OCI-LY1 (cell line): ENCODE measurements around the gene AIFM3.

ENCODE experiments used
- EZH2 ChIP-seq: fragments of 200-600 bp; sonication (generic), shearing (Covaris generic); IDR thresholded peaks from 2 replicates; pipeline ENCODE4 v1.8.0; 2017; ENCODE audit warnings: borderline replicate concordance, mixed run types, mild to moderate bottlenecking, antibody characterized with exemption, low read length, moderate library complexity, mixed read lengths
- TF ChIP-seq, protein P1 (sequence below): fragments of 200-600 bp; sonication (generic), shearing (Covaris generic); IDR thresholded peaks from 2 replicates; pipeline ENCODE4 v1.5.1; 2017; ENCODE audit warnings: mild to moderate bottlenecking, antibody characterized with exemption, low read length, moderate library complexity, mixed read lengths

DNA sequence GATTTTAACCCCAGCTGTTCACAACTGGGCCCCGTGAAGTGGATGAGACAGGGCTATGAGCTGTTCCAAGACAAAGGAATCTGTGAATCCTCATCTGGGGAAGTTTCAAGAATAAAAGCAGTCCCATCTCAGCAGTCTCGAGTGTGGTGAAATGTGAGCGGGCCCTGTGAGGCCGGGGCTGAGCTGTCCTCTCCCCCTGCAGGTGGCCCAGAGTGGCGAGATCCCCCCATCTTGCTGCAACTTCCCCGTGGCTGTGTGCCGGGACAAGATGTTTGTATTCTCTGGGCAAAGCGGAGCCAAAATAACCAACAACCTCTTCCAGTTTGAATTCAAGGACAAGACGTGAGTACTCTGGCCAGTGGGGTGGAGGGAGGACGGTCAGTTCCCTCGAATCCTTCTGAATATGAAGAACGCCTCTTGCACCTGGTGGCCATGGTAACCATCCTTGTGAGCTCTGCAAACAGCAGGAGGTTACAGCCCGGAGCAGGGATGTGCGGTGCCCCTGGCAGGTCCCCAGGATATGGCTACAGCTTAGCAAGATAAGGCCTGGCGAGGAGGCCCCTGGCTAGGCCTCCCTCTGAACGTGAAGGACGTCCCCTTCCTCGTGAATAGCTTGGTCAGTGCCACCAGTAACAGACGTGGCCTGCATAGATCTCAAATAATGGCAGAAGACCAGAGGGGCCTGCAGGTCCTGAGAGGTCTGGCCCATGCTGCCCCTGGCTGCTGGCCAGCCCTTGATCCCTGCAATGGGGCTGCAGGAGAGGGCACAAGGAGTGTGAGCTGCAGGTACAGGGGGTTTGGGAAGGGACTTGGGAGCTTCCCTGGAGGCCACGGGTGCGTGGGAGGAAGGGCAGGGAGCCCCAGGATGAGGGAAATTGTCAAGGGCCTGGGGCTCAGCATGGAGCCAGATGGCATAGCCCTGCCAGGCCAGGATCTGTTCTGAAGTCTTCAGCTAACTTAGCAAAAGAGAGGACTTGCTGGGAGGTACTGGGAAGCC is 23.4 kb downstream of the AIFM3 start:
- TF ChIP-seq, protein P1, sequence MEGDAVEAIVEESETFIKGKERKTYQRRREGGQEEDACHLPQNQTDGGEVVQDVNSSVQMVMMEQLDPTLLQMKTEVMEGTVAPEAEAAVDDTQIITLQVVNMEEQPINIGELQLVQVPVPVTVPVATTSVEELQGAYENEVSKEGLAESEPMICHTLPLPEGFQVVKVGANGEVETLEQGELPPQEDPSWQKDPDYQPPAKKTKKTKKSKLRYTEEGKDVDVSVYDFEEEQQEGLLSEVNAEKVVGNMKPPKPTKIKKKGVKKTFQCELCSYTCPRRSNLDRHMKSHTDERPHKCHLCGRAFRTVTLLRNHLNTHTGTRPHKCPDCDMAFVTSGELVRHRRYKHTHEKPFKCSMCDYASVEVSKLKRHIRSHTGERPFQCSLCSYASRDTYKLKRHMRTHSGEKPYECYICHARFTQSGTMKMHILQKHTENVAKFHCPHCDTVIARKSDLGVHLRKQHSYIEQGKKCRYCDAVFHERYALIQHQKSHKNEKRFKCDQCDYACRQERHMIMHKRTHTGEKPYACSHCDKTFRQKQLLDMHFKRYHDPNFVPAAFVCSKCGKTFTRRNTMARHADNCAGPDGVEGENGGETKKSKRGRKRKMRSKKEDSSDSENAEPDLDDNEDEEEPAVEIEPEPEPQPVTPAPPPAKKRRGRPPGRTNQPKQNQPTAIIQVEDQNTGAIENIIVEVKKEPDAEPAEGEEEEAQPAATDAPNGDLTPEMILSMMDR: no peak
- no peak for TF ChIP-seq EZH2
